Measurements from ENCODE around the gene AP3S2.

GRCh38 chr15:89801471-89802195, 92.2 kb downstream of the AP3S2 start:
- TF ChIP-seq, protein P1, sequence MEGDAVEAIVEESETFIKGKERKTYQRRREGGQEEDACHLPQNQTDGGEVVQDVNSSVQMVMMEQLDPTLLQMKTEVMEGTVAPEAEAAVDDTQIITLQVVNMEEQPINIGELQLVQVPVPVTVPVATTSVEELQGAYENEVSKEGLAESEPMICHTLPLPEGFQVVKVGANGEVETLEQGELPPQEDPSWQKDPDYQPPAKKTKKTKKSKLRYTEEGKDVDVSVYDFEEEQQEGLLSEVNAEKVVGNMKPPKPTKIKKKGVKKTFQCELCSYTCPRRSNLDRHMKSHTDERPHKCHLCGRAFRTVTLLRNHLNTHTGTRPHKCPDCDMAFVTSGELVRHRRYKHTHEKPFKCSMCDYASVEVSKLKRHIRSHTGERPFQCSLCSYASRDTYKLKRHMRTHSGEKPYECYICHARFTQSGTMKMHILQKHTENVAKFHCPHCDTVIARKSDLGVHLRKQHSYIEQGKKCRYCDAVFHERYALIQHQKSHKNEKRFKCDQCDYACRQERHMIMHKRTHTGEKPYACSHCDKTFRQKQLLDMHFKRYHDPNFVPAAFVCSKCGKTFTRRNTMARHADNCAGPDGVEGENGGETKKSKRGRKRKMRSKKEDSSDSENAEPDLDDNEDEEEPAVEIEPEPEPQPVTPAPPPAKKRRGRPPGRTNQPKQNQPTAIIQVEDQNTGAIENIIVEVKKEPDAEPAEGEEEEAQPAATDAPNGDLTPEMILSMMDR (IDR thresholded peaks at IDR 0.05) = no peak
- TF ChIP-seq EP300 (IDR thresholded peaks at IDR 0.05; ENCODE audit: low read depth) = no peak
- TF ChIP-seq POLR2A (IDR thresholded peaks at IDR 0.05) = no peak

Data from transverse colon (tissue), 3 donors.